Brain pericyte (primary cell): ENCODE measurements around the gene TMEM120A.

Experiments
- DNase-seq: peaks from one replicate; pipeline ENCODE4 v3.0.0-alpha.2; 2012; ENCODE audit warnings: low read depth, low spot score

Gene TMEM120A

GRCh38 chr7:75981203-75981452 is 13.3 kb downstream of the TMEM120A start:
- no peak for DNase-seq

DNA sequence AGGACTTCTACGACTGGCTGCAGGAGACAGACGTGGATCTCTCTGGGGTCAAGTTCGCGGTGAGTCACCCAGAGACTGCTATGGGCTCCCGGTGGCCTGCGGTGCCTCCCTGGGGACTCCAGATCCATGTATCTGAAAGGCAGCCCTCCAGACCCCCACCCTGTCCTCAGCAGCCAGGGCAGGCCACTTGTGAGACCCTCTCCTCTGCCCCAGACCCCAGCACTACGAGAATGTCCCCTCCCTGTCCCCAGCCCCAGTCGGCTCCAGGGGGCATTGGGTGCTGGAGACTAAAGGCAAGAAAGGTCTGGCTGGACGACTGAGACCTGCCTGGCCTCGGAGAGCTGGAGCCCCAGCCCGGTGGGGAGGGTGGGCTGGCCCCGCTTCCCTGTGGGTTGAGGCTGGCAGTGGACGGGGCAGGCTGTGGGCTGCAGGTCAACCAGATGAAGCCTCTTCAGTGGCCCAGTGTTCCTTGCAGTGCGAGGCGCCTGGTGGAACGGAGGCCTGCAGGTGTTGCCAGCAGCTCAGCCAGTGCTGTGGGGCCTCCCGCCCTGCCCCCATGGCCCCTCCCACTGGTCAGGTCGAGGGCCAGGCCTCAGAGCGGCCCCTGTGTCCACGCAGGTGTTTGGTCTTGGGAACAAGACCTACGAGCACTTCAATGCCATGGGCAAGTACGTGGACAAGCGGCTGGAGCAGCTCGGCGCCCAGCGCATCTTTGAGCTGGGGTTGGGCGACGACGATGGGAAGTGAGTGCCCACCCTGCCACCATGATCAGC is 13.8 kb downstream of the TMEM120A start:
- no peak for DNase-seq

DNA sequence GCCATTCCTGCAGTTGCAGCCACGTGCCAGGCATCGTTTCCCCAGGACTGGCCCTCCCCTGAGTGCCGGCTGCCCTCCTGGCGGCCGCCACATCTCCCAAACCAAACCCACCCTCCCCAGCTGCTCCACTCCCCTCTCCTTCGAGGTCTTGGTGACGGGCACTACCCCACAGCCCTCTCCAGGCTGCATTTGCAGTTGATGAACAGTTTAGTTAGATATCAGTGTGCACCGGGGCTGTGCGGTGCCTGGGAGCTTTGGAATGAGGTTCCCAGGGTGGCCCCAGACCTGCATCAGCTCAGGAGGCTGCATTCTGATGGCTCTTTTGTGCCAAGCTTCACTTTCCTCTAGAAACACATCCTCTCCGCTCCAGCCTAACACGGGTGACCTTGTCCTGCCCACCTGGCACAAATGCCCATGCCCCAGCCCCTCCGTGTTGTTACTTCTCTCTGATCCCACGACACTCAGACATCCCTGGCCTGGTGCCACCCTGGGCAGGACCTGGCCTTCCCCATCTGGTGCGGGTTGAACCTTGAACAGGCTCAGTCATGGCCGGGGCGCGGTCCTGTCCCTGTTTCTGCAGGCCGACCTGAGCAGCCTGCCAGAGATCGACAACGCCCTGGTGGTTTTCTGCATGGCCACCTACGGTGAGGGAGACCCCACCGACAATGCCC is 14.5 kb downstream of the TMEM120A start:
- DNase-seq: no peak

DNA sequence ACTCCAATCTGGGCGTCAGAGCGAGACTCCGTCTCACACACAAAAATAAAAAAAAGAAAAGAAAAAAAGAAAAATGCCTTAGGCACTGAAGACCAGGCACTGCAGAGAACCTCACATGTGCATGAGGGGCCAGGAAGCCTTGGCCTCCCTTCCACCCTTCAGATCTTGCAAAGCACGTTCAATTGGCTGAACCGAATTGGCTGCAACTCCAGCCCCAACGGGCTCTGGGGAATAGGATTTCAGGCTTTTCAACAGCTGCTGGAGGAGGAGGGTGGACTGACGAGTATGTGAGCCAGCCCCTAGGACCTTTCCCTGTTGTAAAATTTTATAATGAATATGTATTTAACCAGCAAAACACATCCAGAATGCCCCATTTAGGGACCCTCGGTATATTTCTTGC is 16.7 kb downstream of the TMEM120A start:
- no peak for DNase-seq

GRCh38 chr7:75971961-75972763 is 22.2 kb downstream of the TMEM120A start:
- DNase-seq: no peak

- DNase-seq: no peak
Observed at GRCh38 chr7:75971309-75971960, 23.0 kb downstream of the TMEM120A start.

- DNase-seq: no peak
Observed at GRCh38 chr7:75969704-75970498, 24.5 kb downstream of the TMEM120A start.

DNA sequence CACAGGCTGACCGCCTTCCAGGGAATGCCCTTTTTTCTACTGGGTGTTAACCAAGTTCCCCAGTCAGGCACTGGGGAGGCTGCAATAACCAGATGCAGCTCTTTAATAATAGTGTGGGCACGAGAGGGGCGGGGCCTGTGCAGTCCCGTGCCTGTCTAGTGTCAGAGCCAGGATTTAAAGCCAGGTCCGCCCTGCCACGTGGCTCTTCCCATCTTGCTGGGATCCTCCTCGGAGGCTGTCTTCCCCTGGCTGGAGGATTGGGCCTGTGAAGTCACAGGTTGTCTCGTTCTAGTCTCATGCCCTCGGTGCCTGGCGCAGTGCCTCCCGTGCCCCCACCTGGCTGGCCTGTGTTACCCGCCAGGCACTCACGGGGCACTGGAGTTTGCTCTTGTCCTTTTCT is 25.2 kb downstream of the TMEM120A start:
- DNase-seq: no peak

GRCh38 chr7:75968561-75969001 is 25.8 kb downstream of the TMEM120A start:
- DNase-seq: no peak

DNA sequence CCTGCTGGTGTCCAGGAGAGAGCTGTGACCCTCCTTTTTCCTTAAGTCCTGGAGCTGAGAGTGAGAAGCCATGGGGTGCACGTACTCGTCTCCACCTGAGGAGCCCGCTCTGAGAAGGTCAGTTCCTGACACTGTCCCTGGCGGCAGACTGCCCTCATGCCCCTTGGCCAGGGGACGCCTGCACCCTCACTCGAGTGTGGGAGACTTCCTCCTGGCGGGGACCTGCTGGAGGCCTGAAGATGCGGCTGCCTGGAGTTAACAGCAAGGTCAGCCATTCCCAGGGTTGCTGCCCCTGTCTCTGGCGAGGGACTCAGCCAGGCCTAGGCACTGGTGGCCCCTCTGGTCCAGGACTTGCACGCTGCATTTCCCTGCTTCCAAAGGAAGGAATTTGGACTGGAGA is 26.4 kb downstream of the TMEM120A start:
- no peak for DNase-seq

- no peak for DNase-seq
Observed at GRCh38 chr7:75967487-75967997, 26.9 kb downstream of the TMEM120A start.

- no peak for DNase-seq
Observed at GRCh38 chr7:75967055-75967454, 27.3 kb downstream of the TMEM120A start.

DNA sequence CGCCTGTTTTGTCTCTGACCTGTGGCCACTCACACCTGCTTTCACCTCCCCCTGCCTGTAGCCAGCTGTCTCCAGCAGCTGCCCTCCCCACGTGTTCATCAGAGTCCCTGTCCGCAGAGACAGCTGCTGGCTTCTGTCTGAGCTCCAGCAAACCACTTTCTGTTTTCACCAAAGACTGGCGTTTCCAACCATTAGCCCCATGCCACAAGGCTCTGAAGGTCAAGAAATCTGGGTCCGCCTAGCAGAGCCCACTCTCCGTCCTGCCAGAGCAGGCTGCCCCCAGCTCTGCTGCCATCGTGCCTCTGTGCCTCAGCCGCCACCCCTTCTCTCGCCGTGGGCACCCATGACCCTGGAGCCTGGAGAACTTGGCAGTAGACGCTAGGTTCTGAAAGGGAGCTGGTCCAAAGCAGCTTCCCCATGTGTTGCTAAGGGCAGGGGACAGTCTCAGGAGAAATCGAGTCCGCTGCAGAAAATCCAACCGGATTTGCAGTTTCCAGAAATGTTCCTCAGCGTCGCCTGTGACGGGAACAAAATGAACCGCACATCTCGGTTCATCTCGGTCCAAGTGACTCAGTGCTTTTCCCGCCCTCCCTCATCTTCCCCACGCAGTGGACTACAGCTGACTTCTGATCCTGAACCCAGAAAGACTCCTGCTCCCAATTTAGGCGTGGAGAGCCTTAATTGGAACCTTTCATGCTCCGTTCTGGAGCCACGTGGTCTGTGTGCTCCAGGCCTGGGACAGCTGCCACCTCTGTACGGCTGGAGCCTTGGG is 28.0 kb downstream of the TMEM120A start:
- DNase-seq: no peak

GRCh38 chr7:75965617-75966016 is 28.8 kb downstream of the TMEM120A start:
- no peak for DNase-seq

GRCh38 chr7:75963381-75963995 is 30.9 kb downstream of the TMEM120A start:
- no peak for DNase-seq

GRCh38 chr7:75962607-75963380 is 31.6 kb downstream of the TMEM120A start:
- DNase-seq: no peak

GRCh38 chr7:75961218-75961617 is 33.2 kb downstream of the TMEM120A start:
- no peak for DNase-seq

DNA sequence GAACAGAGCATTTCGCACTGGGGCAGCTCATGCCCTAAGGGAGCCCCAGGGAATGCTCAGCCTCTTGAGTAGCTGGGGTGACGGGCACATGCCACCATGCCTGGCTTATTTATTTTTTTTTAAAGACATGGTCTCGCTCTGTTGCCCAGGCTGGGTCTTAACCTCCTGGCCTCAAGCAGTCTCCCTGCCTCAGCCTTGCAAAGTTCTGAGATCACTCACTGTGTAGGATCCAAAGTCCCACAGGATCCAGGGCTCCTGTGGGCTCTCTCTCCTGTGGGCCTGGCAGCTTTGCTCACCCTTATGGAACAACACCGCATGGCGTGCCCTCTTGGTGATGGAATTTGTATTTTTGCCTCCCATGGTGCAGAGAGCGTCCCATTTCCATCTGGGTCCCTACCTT is 34.0 kb downstream of the TMEM120A start:
- DNase-seq: no peak
